H9 (cell line): Measurements from ENCODE around the gene TMEM86B. TPM values are rescaled to one million over a fixed set of nuclear protein-coding genes. Genes with fewer than 3 reads are reported as not detected.

Experiments
- DNase-seq: peaks from one replicate; pipeline ENCODE4 v3.0.0-alpha.2; 2017
- H2AFZ ChIP-seq: one replicate; pipeline ENCODE4 v1.6.1; 2013; ENCODE audit warnings: mild to moderate bottlenecking, low read length, control low read depth, moderate library complexity
- H2AK5ac ChIP-seq: 2 replicates; pipeline ENCODE4 v1.6.1; 2013; ENCODE audit warnings: low read length, control low read depth, mixed read lengths; ENCODE audit not compliant: insufficient read length
- H2BK120ac ChIP-seq: one replicate; pipeline ENCODE4 v1.6.1; 2013; ENCODE audit warnings: low read depth, mild to moderate bottlenecking, low read length, control low read depth, inconsistent platforms; ENCODE audit not compliant: poor library complexity, severe bottlenecking
- H2BK12ac ChIP-seq: 2 replicates; pipeline ENCODE4 v1.6.1; 2013; ENCODE audit warnings: low read length, control low read depth, mixed read lengths, low read depth; ENCODE audit not compliant: insufficient read length
- H2BK15ac ChIP-seq: 2 replicates; pipeline ENCODE4 v1.6.1; 2013; ENCODE audit warnings: low read depth, low read length, control low read depth
- H2BK20ac ChIP-seq: one replicate; pipeline ENCODE4 v1.6.1; 2013; ENCODE audit warnings: low read depth, mild to moderate bottlenecking, low read length, control low read depth, inconsistent platforms; ENCODE audit not compliant: poor library complexity, severe bottlenecking
- H2BK5ac ChIP-seq: 2 replicates; pipeline ENCODE4 v1.6.1; 2013; ENCODE audit warnings: low read length, control low read depth, mixed read lengths; ENCODE audit not compliant: insufficient read length
- H3K14ac ChIP-seq: 2 replicates; pipeline ENCODE4 v1.6.1; 2013; ENCODE audit warnings: low read length, control low read depth; ENCODE audit not compliant: insufficient read depth
- H3K18ac ChIP-seq: 2 replicates; pipeline ENCODE4 v1.6.1; 2013; ENCODE audit warnings: low read depth, mild to moderate bottlenecking, mixed read lengths, low read length, control low read depth; ENCODE audit not compliant: insufficient read length
- H3K23ac ChIP-seq: 2 replicates; pipeline ENCODE4 v1.6.1; 2013; ENCODE audit warnings: low read length, control low read depth, mixed read lengths, low read depth; ENCODE audit not compliant: insufficient read length
- H3K23me2 ChIP-seq: 2 replicates; pipeline ENCODE4 v1.6.1; 2013; ENCODE audit warnings: low read depth, mild to moderate bottlenecking, mixed read lengths, low read length, control low read depth; ENCODE audit not compliant: insufficient read length, poor library complexity, severe bottlenecking
- H3K27ac ChIP-seq: 2 replicates; pipeline ENCODE4 v1.5.1; 2013; ENCODE audit warnings: low read length, control low read depth, mixed read lengths, low read depth; ENCODE audit not compliant: insufficient read length
- H3K27me3 ChIP-seq: 2 replicates; pipeline ENCODE4 v1.6.1; 2013; ENCODE audit warnings: low read length, control low read depth, inconsistent platforms; ENCODE audit not compliant: insufficient read depth
- H3K4ac ChIP-seq: 2 replicates; pipeline ENCODE4 v1.6.1; 2013; ENCODE audit warnings: low read depth, mild to moderate bottlenecking, control low read depth, inconsistent platforms, low read length, moderate library complexity
- H3K4me1 ChIP-seq: 2 replicates; pipeline ENCODE4 v1.6.1; 2013; ENCODE audit warnings: low read length, control low read depth, inconsistent platforms; ENCODE audit not compliant: insufficient read depth
- H3K4me2 ChIP-seq: 2 replicates; pipeline ENCODE4 v1.6.1; 2013; ENCODE audit warnings: low read length, control low read depth, mixed read lengths; ENCODE audit not compliant: insufficient read length, insufficient read depth
- H3K56ac ChIP-seq: 2 replicates; pipeline ENCODE4 v1.6.1; 2013; ENCODE audit warnings: low read depth, mild to moderate bottlenecking, mixed read lengths, low read length, control low read depth; ENCODE audit not compliant: insufficient read length
- H3K79me1 ChIP-seq: 2 replicates; pipeline ENCODE4 v1.6.1; 2013; ENCODE audit warnings: low read depth, mild to moderate bottlenecking, moderate library complexity, low read length, control low read depth, inconsistent platforms; ENCODE audit not compliant: insufficient read depth, poor library complexity, severe bottlenecking
- H3K79me2 ChIP-seq: 2 replicates; pipeline ENCODE4 v1.6.1; 2013; ENCODE audit warnings: low read length, control low read depth, inconsistent platforms; ENCODE audit not compliant: insufficient read depth
- H3K9ac ChIP-seq: 2 replicates; pipeline ENCODE4 v1.6.1; 2013; ENCODE audit warnings: low read length, control low read depth, mixed read lengths; ENCODE audit not compliant: insufficient read length; ENCODE audit errors: extremely low read depth
- H3K9me3 ChIP-seq: one replicate; pipeline ENCODE4 v1.6.1; 2013; ENCODE audit warnings: low read depth, low read length, inconsistent platforms; ENCODE audit not compliant: control insufficient read depth
- H3T11ph ChIP-seq: one replicate; pipeline ENCODE4 v1.6.1; 2013; ENCODE audit warnings: mild to moderate bottlenecking, low read length, control low read depth, inconsistent platforms
- H4K20me1 ChIP-seq: one replicate; pipeline ENCODE4 v1.6.1; 2013; ENCODE audit not compliant: control insufficient read depth, insufficient read length, insufficient read depth
- H4K5ac ChIP-seq: 2 replicates; pipeline ENCODE4 v1.6.1; 2013; ENCODE audit warnings: low read depth, mild to moderate bottlenecking, mixed read lengths, low read length, control low read depth; ENCODE audit not compliant: insufficient read length
- H4K8ac ChIP-seq: replicated peaks from 2 replicates; pipeline ENCODE4 v1.6.1; 2013; ENCODE audit warnings: low read length, control low read depth, mixed read lengths, low read depth; ENCODE audit not compliant: insufficient read length
- H4K91ac ChIP-seq: 2 replicates; pipeline ENCODE4 v1.6.1; 2013; ENCODE audit warnings: low read depth, mild to moderate bottlenecking, moderate library complexity, mixed read lengths, low read length, control low read depth; ENCODE audit not compliant: insufficient read length
- H3K27ac Mint-ChIP-seq, 3 experiments: 2 replicates in 2 of 3; 3 replicates in 1 of 3; pipeline ENCODE4 v1.8.0; 2020 to 2021; ENCODE audit warnings: mixed read lengths in 3 of 3, mild to moderate bottlenecking in 1 of 3, moderate library complexity in 1 of 3
- H3K27me3 Mint-ChIP-seq: 2 replicates; pipeline ENCODE4 v1.8.0; 2021; ENCODE audit warnings: low read depth, mild to moderate bottlenecking, moderate library complexity, mixed read lengths
- H3K36me3 Mint-ChIP-seq, 3 experiments: 2 replicates in 2 of 3; 3 replicates in 1 of 3; pipeline ENCODE4 v1.8.0; 2020 to 2021; ENCODE audit warnings: low read depth in 3 of 3, mixed read lengths in 3 of 3; ENCODE audit not compliant: insufficient read depth in 1 of 3
- H3K4me1 Mint-ChIP-seq, 2 experiments: 2 replicates each; pipeline ENCODE4 v1.8.0; 2020; ENCODE audit warnings: mixed read lengths in 2 of 2
- H3K4me3 Mint-ChIP-seq, 2 experiments: 2 replicates in 1 of 2; 3 replicates in 1 of 2; pipeline ENCODE4 v1.8.0; 2020 to 2021; ENCODE audit warnings: mild to moderate bottlenecking in 2 of 2, mixed read lengths in 2 of 2, moderate library complexity in 1 of 2
- H3K9me3 Mint-ChIP-seq, 2 experiments: 2 replicates in 1 of 2; 3 replicates in 1 of 2; pipeline ENCODE4 v1.8.0; 2020; ENCODE audit warnings: mild to moderate bottlenecking in 2 of 2, mixed read lengths in 2 of 2, moderate library complexity in 1 of 2
- CTCF ChIP-seq: fragments of 200-600 bp; sonication (generic); conservative IDR thresholded peaks from 3 replicates; pipeline ENCODE4 v1.8.0; 2021; ENCODE audit warnings: antibody characterized with exemption, mild to moderate bottlenecking
- WGBS: extraction: QIAGEN DNeasy Blood & Tissue Kit; methylation state at CpG from one replicate; pipeline ENCODE4 v1.1.7; 2013; ENCODE audit warnings: missing lambda C conversion rate, low lambda C conversion rate, mixed read lengths; ENCODE audit not compliant: insufficient read length; ENCODE audit errors: extremely low coverage; 5-methylcytosine and 5-hydroxymethylcytosine counted together
- total RNA-seq: library from RNA; stranded (reverse); gene quantifications from 2 replicates; pipeline ENCODE4 v1.2.1, GENCODE V29; 2021

The TMEM86B gene
- total RNA-seq, 1 experiment from 2014 or later: 4.5 TPM

- Histone ChIP-seq H3K79me2 (no peaks in the 10 kb centered on the region), H2AK5ac (no peak overlapping the region), H3K9me3 (no peaks in the 10 kb centered on the region), H3K4ac (no peak overlapping the region), H3K23me2 (no peaks in the 10 kb centered on the region), H4K8ac (no peak overlapping the region), H2AFZ (no peak overlapping the region), H3K56ac (no peak overlapping the region), H2BK20ac (no peak overlapping the region), H3K9ac (no peak overlapping the region), H4K91ac (no peak overlapping the region), H3K23ac (no peak overlapping the region), H3K27me3 (no peaks in the 10 kb centered on the region), H2BK120ac (no peak overlapping the region), H2BK5ac (no peak overlapping the region), H2BK12ac (no peak overlapping the region), H3K14ac (no peak overlapping the region), H3K27ac (no peak overlapping the region), H4K20me1 (no peaks in the 10 kb centered on the region), H3K4me1 (no peaks in the 10 kb centered on the region), H3K79me1 (no peaks in the 10 kb centered on the region), H4K5ac (no peak overlapping the region), H3T11ph (no peak overlapping the region), H3K18ac (no peak overlapping the region), H3K4me2 (no peak overlapping the region), H2BK15ac (no peak overlapping the region)
- H3K4me3 Mint-ChIP-seq: no peak overlapping the region
- peak overlapping the region in 1 of 3 experiments; percentile 3; a peak in 2 of 7 replicates for H3K27ac Mint-ChIP-seq
- H3K9me3 Mint-ChIP-seq: peaks cover 0 to 2% of the 10 kb centered on the region in 2 experiments; a peak in 1 of 5 replicates
- DNase-seq: no peak
- no CpG with 5 or more reads among the region's 18 CpGs for WGBS
- H3K27me3 Mint-ChIP-seq: no peaks in the 10 kb centered on the region; the same call in 1 of the 2 replicates
- peaks cover 6 to 27% (median 14%) of the 10 kb centered on the region in 3 experiments; a peak in 6 of 7 replicates for H3K36me3 Mint-ChIP-seq
- no peak; the same call in 2 of the 3 replicates for TF ChIP-seq CTCF
- H3K4me1 Mint-ChIP-seq: peaks cover 0 to 4% of the 10 kb centered on the region in 2 experiments; a peak in 1 of 4 replicates
Observed at GRCh38 chr19:55272142-55272541, 43.6 kb upstream of the TMEM86B start.
